GM12865 (cell line): ENCODE measurements around the gene UBE2M.
"Not testable (repeated sequence)": the region's sequence is repeated elsewhere in the genome, so short reads cannot be mapped to it uniquely, and the experiment has no call there.

Experiments used
- DNase-seq: peaks from one replicate; pipeline ENCODE4 v3.0.0; 2010; ENCODE audit warnings: low read depth
- H3K4me3 ChIP-seq: 2 replicates; pipeline ENCODE4 v1.5.1; 2011; ENCODE audit warnings: mild to moderate bottlenecking, low read depth, low read length, control low read depth
- CTCF ChIP-seq: IDR thresholded peaks from 2 replicates; pipeline ENCODE4 v1.5.1; 2011; ENCODE audit warnings: low read length, control low read depth, low read depth, inconsistent platforms; ENCODE audit not compliant: insufficient read depth; ENCODE audit errors: missing control alignments

The UBE2M gene

GRCh38 chr19:58558066-58558622 is at the start of gene UBE2M:
TSS of gene UBE2M (minus strand) at chr19:58558611. CDS start at chr19:58558381, 230 bp downstream.
- peak within 1 kb of the TSS; percentile 81 for H3K4me3 ChIP-seq
- no peak for DNase-seq
- TF ChIP-seq CTCF, result no peak

DNA sequence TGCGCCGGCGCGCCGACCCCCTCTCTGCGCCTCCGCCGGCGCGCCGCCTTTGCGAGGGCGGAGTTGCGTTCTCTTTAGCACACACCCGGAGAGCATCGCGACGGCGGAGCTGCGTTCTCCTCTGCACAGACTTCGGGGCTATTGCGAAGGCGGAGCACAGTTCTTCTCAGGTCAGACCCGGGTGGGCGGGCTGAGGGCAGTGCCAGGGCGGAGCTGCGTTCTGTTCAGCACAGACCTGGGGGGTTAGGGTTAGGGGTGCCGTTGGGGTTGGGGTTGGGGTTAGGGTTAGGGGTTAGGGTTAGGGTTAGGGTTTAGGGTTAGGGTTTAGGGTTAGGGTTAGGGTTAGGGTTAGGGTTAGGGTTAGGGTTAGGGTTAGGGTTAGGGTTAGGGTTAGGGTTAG is 48.8 kb upstream of the UBE2M start:
- not testable (repeated sequence) for H3K4me3 ChIP-seq, DNase-seq

DNA sequence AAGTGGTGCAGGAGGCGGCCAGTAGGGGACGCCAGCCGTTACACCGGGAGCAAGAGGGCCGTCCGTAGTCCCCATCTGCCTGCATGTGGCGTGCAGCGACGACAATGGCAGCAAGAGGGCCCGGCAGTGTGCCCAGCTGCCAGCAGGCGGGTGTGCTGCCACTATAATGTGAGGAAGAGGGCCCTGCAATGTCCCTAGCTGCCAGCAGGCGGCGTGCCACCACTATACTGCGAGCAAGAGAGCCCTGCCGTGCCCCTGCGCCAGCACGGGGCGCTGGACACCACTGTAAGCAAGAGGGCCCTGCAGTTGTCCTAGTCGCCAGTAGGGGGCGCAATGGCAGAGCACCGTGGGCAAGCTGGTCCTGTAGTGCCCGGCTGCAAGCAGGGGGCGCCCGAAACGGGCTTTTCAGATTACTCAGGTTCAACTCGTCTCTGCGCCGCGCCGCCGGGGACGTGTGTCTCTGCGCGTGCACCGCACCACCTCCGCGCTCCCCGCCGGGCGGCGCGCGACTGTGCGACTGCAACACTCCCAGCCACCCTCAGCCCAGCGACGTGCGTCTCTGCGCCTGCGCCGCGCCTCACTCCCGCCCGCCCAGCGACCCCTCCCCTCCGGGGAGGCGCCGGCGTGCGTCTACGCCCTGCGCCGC is 48.0 kb upstream of the UBE2M start:
- DNase-seq, H3K4me3 ChIP-seq: not testable (repeated sequence)
- peak; percentile 5 for TF ChIP-seq CTCF

DNA sequence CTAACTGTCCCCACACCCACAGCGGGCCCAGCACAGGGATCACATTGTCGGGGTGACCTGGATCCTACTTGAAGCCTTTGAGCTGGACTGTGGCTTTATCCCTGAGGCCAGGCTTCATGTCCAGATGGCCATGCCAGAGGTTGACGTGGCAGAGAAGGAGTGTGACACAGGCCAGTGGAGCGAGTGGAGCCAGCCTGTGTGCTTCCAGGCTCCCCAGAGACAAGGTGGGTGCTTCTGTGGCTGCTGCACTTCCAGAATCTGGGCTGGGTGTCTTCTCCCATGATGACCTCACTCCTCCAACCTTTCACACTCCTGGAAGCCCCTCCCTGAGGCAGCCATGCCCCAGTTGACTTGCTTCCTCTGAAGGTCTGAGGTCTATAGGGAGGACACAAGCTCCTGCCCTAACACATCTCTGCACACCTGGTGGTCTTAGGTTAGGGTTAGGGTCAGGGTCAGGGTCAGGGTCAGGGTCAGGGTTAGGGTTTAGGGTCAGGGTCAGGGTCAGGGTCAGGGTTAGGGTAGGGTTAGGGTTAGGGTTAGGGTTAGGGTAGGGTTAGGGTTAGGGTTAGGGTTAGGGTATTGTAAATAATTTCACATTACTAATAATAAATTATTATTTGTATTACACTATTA is 27.8 kb upstream of the UBE2M start:
- DNase-seq, result no peak
- no peak for TF ChIP-seq CTCF
- no peak overlapping the region for H3K4me3 ChIP-seq

GRCh38 chr19:58585442-58586132 is 27.2 kb upstream of the UBE2M start:
- no peak for TF ChIP-seq CTCF
- no peak for DNase-seq

GRCh38 chr19:58584498-58585441 is 26.4 kb upstream of the UBE2M start:
- H3K4me3 ChIP-seq, result no peak overlapping the region
- TF ChIP-seq CTCF, result no peak
- DNase-seq, result no peak

More at GRCh38 chr19:58585442-58586132, 27.2 kb upstream of the UBE2M start:
- H3K4me3 ChIP-seq, result no peak overlapping the region
